ENCODE measurements around the gene PKDCC.

PKDCC gene

GRCh38 chr2:42092084-42092996 lies 44.5 kb downstream of the PKDCC start:
- TF ChIP-seq REST (IDR thresholded peaks at IDR 0.05; ENCODE audit: low read depth) (no peak), FOXM1 (IDR thresholded peaks at IDR 0.05; ENCODE audit: borderline replicate concordance, low read depth) (no peak)

- no peak for TF ChIP-seq MAX (IDR thresholded peaks at IDR 0.05)
- TF ChIP-seq FOXM1 (IDR thresholded peaks at IDR 0.05; ENCODE audit: borderline replicate concordance, low read depth) = no peak
- TF ChIP-seq USF1 (IDR thresholded peaks at IDR 0.05) = no peak
- no peak for TF ChIP-seq YY1 (IDR thresholded peaks at IDR 0.05; ENCODE audit: low read depth)
- no peak for TF ChIP-seq EGR1 (IDR thresholded peaks at IDR 0.05)
- TF ChIP-seq TAF1 (IDR thresholded peaks at IDR 0.05; ENCODE audit: low read depth) = no peak
- TF ChIP-seq CREB1 (IDR thresholded peaks at IDR 0.05; ENCODE audit: low read depth) = no peak
- no peak for TF ChIP-seq RAD21 (IDR thresholded peaks at IDR 0.05; ENCODE audit: low read depth)
Measured at GRCh38 chr2:42094114-42094513, 46.3 kb downstream of the PKDCC start.

- TF ChIP-seq RAD21 (IDR thresholded peaks at IDR 0.05; ENCODE audit: low read depth) = peak; percentile 92
- no peak for TF ChIP-seq TCF12 (IDR thresholded peaks at IDR 0.05; ENCODE audit: low read depth)
- no peak for TF ChIP-seq TEAD4 (IDR thresholded peaks at IDR 0.05)
Measured at GRCh38 chr2:42095923-42096408, 48.1 kb downstream of the PKDCC start.

GRCh38 chr2:42096869-42097591 lies 49.2 kb downstream of the PKDCC start:
- TF ChIP-seq EGR1 (IDR thresholded peaks at IDR 0.05) (no peak), USF1 (IDR thresholded peaks at IDR 0.05) (no peak), TAF1 (IDR thresholded peaks at IDR 0.05; ENCODE audit: low read depth) (no peak), REST (IDR thresholded peaks at IDR 0.05; ENCODE audit: low read depth) (no peak), ZBTB7A (IDR thresholded peaks at IDR 0.05; ENCODE audit: low read depth) (no peak), TCF12 (IDR thresholded peaks at IDR 0.05; ENCODE audit: low read depth) (no peak), FOXM1 (IDR thresholded peaks at IDR 0.05; ENCODE audit: borderline replicate concordance, low read depth) (no peak)

- TF ChIP-seq EP300 (IDR thresholded peaks at IDR 0.05; ENCODE audit: borderline replicate concordance) (no peak), CREB1 (IDR thresholded peaks at IDR 0.05; ENCODE audit: low read depth) (no peak), ZBTB7A (IDR thresholded peaks at IDR 0.05; ENCODE audit: low read depth) (no peak), EGR1 (IDR thresholded peaks at IDR 0.05) (no peak), YY1 (IDR thresholded peaks at IDR 0.05; ENCODE audit: low read depth) (no peak), TEAD4 (IDR thresholded peaks at IDR 0.05) (no peak), MAX (IDR thresholded peaks at IDR 0.05) (no peak)
Measured at GRCh38 chr2:42098571-42099437, 51.0 kb downstream of the PKDCC start.

All from Ishikawa (cell line).